ENCODE measurements around the gene LAMB1. TPM values are rescaled to one million over a fixed set of nuclear protein-coding genes. Genes with fewer than 3 reads are reported as not detected.

LAMB1 gene
- total RNA-seq, 1 experiment from 2014 or later, result 101 TPM

- TF ChIP-seq FOXP1 (CRISPR knock-in tag; IDR thresholded peaks at IDR 0.05; ENCODE audit: borderline replicate concordance), result no peak
- TF ChIP-seq GTF2I (CRISPR knock-in tag; conservative IDR thresholded peaks at IDR 0.05), result no peak
- TF ChIP-seq ZMAT4 (CRISPR knock-in tag; IDR thresholded peaks at IDR 0.05), result no peak
- TF ChIP-seq ESRRA (CRISPR knock-in tag; IDR thresholded peaks at IDR 0.05; ENCODE audit: borderline replicate concordance), result no peak
- TF ChIP-seq FOXJ3 (CRISPR knock-in tag; IDR thresholded peaks at IDR 0.05; ENCODE audit: borderline replicate concordance), result no peak
- no peak for TF ChIP-seq OVOL2 (CRISPR knock-in tag; IDR thresholded peaks at IDR 0.05; ENCODE audit: borderline replicate concordance)
- no peak for TF ChIP-seq ELF4 (CRISPR knock-in tag; IDR thresholded peaks at IDR 0.05; ENCODE audit: low read depth)
- no peak for TF ChIP-seq PRRX2 (CRISPR knock-in tag; IDR thresholded peaks at IDR 0.05)
Observed at GRCh38 chr7:107945332-107945731, 57.6 kb downstream of the LAMB1 start (continued).

- ATAC-seq (no peak), DNase-seq (ENCODE audit: low spot score) (no peak)
- no peaks in the 10 kb centered on the region for H3K4me1 Mint-ChIP-seq
- no peak overlapping the region for H3K27ac Mint-ChIP-seq
- ChIA-PET CTCF (no interaction called here), POLR2A (no interaction called here)
- peaks cover 48% of the 10 kb centered on the region for H3K36me3 Mint-ChIP-seq
- TF ChIP-seq ESRRA (CRISPR knock-in tag; IDR thresholded peaks at IDR 0.05; ENCODE audit: borderline replicate concordance) (no peak), E2F5 (CRISPR knock-in tag; IDR thresholded peaks at IDR 0.05) (no peak), STAT6 (CRISPR knock-in tag; conservative IDR thresholded peaks at IDR 0.05; ENCODE audit: low read depth) (no peak), ZNF121 (CRISPR knock-in tag; IDR thresholded peaks at IDR 0.05) (no peak), ZNF317 (CRISPR knock-in tag; IDR thresholded peaks at IDR 0.05; ENCODE audit: borderline replicate concordance, low read depth) (no peak), NR2C2 (CRISPR knock-in tag; IDR thresholded peaks at IDR 0.05) (no peak), PREB (CRISPR knock-in tag; IDR thresholded peaks at IDR 0.05; ENCODE audit: borderline replicate concordance) (no peak), SOX15 (CRISPR knock-in tag; IDR thresholded peaks at IDR 0.05) (no peak), FOXP1 (CRISPR knock-in tag; IDR thresholded peaks at IDR 0.05; ENCODE audit: borderline replicate concordance) (no peak), ZNF512 (CRISPR knock-in tag; IDR thresholded peaks at IDR 0.05; ENCODE audit: borderline replicate concordance) (no peak), ZNF532 (CRISPR knock-in tag; IDR thresholded peaks at IDR 0.05; ENCODE audit: borderline replicate concordance) (no peak), FOXP4 (CRISPR knock-in tag; IDR thresholded peaks at IDR 0.05) (no peak), TEAD4 (CRISPR knock-in tag; IDR thresholded peaks at IDR 0.05) (no peak), TEAD1 (CRISPR knock-in tag; IDR thresholded peaks at IDR 0.05) (no peak)
- no peaks in the 10 kb centered on the region for H3K9me3 Mint-ChIP-seq
- no peak overlapping the region for H3K4me3 Mint-ChIP-seq
- no peaks in the 10 kb centered on the region for H3K27me3 Mint-ChIP-seq (ENCODE audit: low read depth)
Observed at GRCh38 chr7:107944411-107945169, 58.4 kb downstream of the LAMB1 start.
